Ovary (tissue), 9 donors: Measurements from ENCODE around the gene HS6ST3. TPM values are rescaled to one million over a fixed set of nuclear protein-coding genes. Genes with fewer than 3 reads are reported as not detected.

Experiments used
- DNase-seq, 5 donors: peaks; one replicate each; pipeline ENCODE4 v3.0.0-alpha.2; 2019 to 2020
- H3K27ac ChIP-seq, 2 donors: fragments of 200-600 bp; one replicate each; pipeline versions ENCODE4 v1.5.1 to v1.8.0; 2019 to 2022
- H3K27me3 ChIP-seq: fragments of 200-600 bp; one replicate; pipeline ENCODE4 v1.8.0; 2022
- H3K36me3 ChIP-seq: fragments of 200-600 bp; sonication (generic); one replicate; pipeline ENCODE4 v1.5.1; 2019
- H3K4me1 ChIP-seq: one replicate; pipeline ENCODE4 v1.8.1; 2013; ENCODE audit warnings: mild to moderate bottlenecking, moderate library complexity; ENCODE audit not compliant: insufficient read depth
- H3K4me3 ChIP-seq: fragments of 200-600 bp; sonication (generic); one replicate; pipeline ENCODE4 v1.5.1; 2017
- H3K9me3 ChIP-seq, 2 donors: fragments of 200-600 bp in 1 of 2; sonication (generic) in 1 of 2; one replicate each; pipeline versions ENCODE4 v1.5.1 to v1.8.1; 2013 to 2019; ENCODE audit warnings: mild to moderate bottlenecking in 1 of 2, moderate library complexity in 1 of 2
- EP300 ChIP-seq: sonication (generic); formaldehyde crosslinking; IDR thresholded peaks from one replicate; pipeline ENCODE4 v1.6.1; 2017; ENCODE audit warnings: antibody characterized with exemption
- POLR2A ChIP-seq: fragments of 450-650 bp; IDR thresholded peaks from one replicate; pipeline ENCODE4 v1.6.1; 2017; ENCODE audit warnings: antibody characterized with exemption, mild to moderate bottlenecking, moderate library complexity
- WGBS, 3 donors: extraction: QIAGEN DNeasy Blood & Tissue Kit in 1 of 3; methylation state at CpG; one replicate each; pipeline versions ENCODE4 v1.1.5 to v1.1.7; 2013 to 2017; 5-methylcytosine and 5-hydroxymethylcytosine counted together
- intact Hi-C, 4 donors: fragments of 100-400 bp; cut with DNase I; formaldehyde crosslinking; loops; one replicate each; pipeline versions ENCODE4 v1.11.0 to v1.15.1; 2022 to 2023
- polyA plus RNA-seq, 2 donors: library from polyadenylated mRNA; stranded (reverse); fragments of 200-250 nt in 1 of 2; fragments of 350-450 nt in 1 of 2; fragmentation: Illumina TruSeq in 1 of 2; extraction: RNeasy Lipid Tissue Mini Kit (QIAGEN cat#74804) in 1 of 2; gene quantifications; one replicate each; pipeline ENCODE4 v1.2.3, GENCODE V29; 2013 to 2014
- total RNA-seq, 7 donors: library from RNA; depleted of rRNA in 2 of 7; stranded (reverse); fragments of >200 nt in 2 of 7; fragmentation: NEBNext Ultra II Directional in 3 of 7; extraction: Animal tissue kit (Norgen Biotek cat#: 25700) in 3 of 7; gene quantifications; one replicate each; pipeline versions ENCODE4 v1.1.0 to v1.2.4, GENCODE V29; 2016 to 2023
- TF ChIP-seq, protein P1 (sequence below), 3 donors: fragments of 450-650 bp in 2 of 3; fragments of 200-600 bp in 1 of 3; IDR thresholded peaks; one replicate each; pipeline versions ENCODE4 v1.5.1 to v1.8.0; 2016 to 2022; ENCODE audit warnings: antibody characterized with exemption in 3 of 3, mild to moderate bottlenecking in 1 of 3
- donor health status: DM: no; HTN: no; CAD: no; lungs with moderate emphysema.
- donor health status: DM: no; HTN: no; CAD: no.
- donor health status: Bipolar disorder and iron deficiency.
- donor health status: DM: yes; HTN: yes; CAD: no.
- donor health status: DM: no; HTN: no; CAD: no.
- donor health status: DM: yes; HTN: yes; CAD: no.

Gene HS6ST3
- total and polyA plus RNA-seq, 9 donors: 0.05 to 0.46 (median 0.19) TPM; not detected in 3

DNA sequence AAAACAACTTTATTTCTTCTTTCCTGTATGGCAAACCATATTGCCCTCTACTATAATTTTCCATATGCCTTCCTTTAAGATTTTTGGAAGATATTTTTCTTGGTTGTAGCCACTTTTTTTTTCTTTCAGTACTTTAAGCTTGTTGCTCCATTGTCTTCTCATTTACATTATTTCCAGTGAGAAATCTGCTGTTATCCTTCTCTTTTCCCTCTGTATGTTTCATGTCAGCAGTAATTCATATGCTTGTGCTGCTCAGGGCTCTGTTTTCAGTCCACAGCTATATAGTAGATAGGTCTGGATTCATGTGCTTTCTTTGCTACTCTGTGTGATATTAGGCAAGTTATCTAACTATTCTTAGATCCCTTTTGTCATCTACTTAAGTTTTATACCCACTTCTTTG lies 636.7 kb downstream of the HS6ST3 start:
- TF ChIP-seq EP300 (no peak), POLR2A (no peak)
- TF ChIP-seq, protein P1, sequence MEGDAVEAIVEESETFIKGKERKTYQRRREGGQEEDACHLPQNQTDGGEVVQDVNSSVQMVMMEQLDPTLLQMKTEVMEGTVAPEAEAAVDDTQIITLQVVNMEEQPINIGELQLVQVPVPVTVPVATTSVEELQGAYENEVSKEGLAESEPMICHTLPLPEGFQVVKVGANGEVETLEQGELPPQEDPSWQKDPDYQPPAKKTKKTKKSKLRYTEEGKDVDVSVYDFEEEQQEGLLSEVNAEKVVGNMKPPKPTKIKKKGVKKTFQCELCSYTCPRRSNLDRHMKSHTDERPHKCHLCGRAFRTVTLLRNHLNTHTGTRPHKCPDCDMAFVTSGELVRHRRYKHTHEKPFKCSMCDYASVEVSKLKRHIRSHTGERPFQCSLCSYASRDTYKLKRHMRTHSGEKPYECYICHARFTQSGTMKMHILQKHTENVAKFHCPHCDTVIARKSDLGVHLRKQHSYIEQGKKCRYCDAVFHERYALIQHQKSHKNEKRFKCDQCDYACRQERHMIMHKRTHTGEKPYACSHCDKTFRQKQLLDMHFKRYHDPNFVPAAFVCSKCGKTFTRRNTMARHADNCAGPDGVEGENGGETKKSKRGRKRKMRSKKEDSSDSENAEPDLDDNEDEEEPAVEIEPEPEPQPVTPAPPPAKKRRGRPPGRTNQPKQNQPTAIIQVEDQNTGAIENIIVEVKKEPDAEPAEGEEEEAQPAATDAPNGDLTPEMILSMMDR (IDR thresholded peaks at IDR 0.05): no peak
- intact Hi-C loops: no loop called here
- Histone ChIP-seq H3K4me3 (no peak overlapping the region), H3K9me3 (no peaks in the 10 kb centered on the region), H3K36me3 (no peaks in the 10 kb centered on the region), H3K27ac (no peak overlapping the region), H3K4me1 (no peaks in the 10 kb centered on the region), H3K27me3 (no peaks in the 10 kb centered on the region)
- no peak for DNase-seq

GRCh38 chr13:96728463-96728862 lies 638.6 kb downstream of the HS6ST3 start:
- Histone ChIP-seq H3K4me1 (no peaks in the 10 kb centered on the region), H3K9me3 (no peaks in the 10 kb centered on the region), H3K27me3 (no peaks in the 10 kb centered on the region), H3K36me3 (no peaks in the 10 kb centered on the region), H3K4me3 (no peak overlapping the region), H3K27ac (no peak overlapping the region)
- intact Hi-C loops: no loop called here
- 71 to 77% (median 77%) methylated on average over 2 of the region's 2 CpGs for WGBS, 3 donors
- no peak for DNase-seq
- TF ChIP-seq EP300 (no peak), POLR2A (no peak)
- TF ChIP-seq, protein P1 (IDR thresholded peaks at IDR 0.05): no peak

DNA sequence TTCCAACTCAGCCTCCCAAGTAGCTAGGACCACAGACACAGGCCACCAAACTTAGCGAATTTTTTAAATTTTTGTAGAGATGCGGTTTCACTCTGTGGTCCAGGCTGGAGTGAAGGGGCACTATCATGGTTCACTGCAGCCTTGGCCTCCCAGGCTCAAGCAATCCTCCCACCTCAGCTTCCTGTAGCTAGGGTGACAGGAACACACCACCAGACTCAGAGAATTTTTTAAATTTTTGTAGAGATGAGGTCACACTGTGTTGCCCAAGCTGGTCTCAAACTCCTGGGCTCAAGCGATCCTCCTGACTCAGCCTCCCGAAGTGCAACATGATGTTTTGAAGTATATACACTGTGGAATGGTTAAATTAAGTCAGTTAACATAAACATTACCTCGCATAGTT lies 640.8 kb downstream of the HS6ST3 start:
- no peaks in the 10 kb centered on the region for H3K36me3 ChIP-seq
- no peaks in the 10 kb centered on the region for H3K9me3 ChIP-seq
- no peak overlapping the region for H3K4me3 ChIP-seq
- intact Hi-C loops: no loop called here
- DNase-seq: no peak
- H3K4me1 ChIP-seq: no peaks in the 10 kb centered on the region
- no peaks in the 10 kb centered on the region for H3K27me3 ChIP-seq
- no peak for TF ChIP-seq EP300
- TF ChIP-seq, protein P1 (IDR thresholded peaks at IDR 0.05): no peak
- no peak for TF ChIP-seq POLR2A
- H3K27ac ChIP-seq: no peak overlapping the region
- 74 to 92% (median 77%) methylated on average over 5 of the region's 5 CpGs for WGBS, 3 donors

DNA sequence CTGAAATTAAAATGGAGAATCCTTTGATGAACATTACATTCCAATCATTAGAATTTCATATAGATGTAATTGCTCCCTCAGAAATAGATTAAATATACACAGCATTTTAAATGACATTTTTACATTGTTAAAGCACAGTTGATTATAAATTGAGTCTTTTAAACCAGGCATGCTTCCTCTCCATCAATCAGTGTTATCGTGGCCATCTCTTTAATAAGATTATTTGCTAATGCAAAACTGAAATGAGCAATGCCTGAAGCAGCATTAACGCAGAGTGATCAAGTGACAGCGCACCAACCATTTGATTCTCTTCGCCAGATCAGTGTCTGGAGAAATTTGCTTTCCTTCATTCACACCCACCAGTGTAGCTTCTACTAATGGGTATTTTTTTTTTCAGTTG lies 644.6 kb downstream of the HS6ST3 start:
- Histone ChIP-seq H3K36me3 (no peaks in the 10 kb centered on the region), H3K9me3 (no peaks in the 10 kb centered on the region), H3K27me3 (no peaks in the 10 kb centered on the region), H3K27ac (no peak overlapping the region), H3K4me1 (no peaks in the 10 kb centered on the region), H3K4me3 (no peak overlapping the region)
- intact Hi-C loops: no loop called here
- DNase-seq: no peak
- TF ChIP-seq EP300 (no peak), POLR2A (no peak)
- TF ChIP-seq, protein P1 (IDR thresholded peaks at IDR 0.05): no peak
- WGBS, 3 donors: 87 to 91% (median 90%) methylated on average over 4 of the region's 4 CpGs

GRCh38 chr13:96741779-96742178 lies 651.9 kb downstream of the HS6ST3 start:
- Histone ChIP-seq H3K4me3 (no peak overlapping the region), H3K36me3 (no peaks in the 10 kb centered on the region), H3K9me3 (no peaks in the 10 kb centered on the region), H3K27me3 (no peaks in the 10 kb centered on the region), H3K4me1 (no peaks in the 10 kb centered on the region), H3K27ac (no peak overlapping the region)
- intact Hi-C loops: no loop called here
- WGBS, 3 donors: 14 to 21% (median 16%) methylated on average over 3 of the region's 3 CpGs
- DNase-seq: no peak
- TF ChIP-seq, protein P1 (IDR thresholded peaks at IDR 0.05): no peak
- TF ChIP-seq POLR2A (no peak), EP300 (no peak)
